ENCODE results near the gene SPRTN. TPM values are rescaled to one million over a fixed set of nuclear protein-coding genes. Genes with fewer than 3 reads are reported as not detected.

SPRTN gene
- total and polyA plus RNA-seq, 4 experiments from 2014 or later = 10.6 to 17.7 (median 15.8) TPM

DNA sequence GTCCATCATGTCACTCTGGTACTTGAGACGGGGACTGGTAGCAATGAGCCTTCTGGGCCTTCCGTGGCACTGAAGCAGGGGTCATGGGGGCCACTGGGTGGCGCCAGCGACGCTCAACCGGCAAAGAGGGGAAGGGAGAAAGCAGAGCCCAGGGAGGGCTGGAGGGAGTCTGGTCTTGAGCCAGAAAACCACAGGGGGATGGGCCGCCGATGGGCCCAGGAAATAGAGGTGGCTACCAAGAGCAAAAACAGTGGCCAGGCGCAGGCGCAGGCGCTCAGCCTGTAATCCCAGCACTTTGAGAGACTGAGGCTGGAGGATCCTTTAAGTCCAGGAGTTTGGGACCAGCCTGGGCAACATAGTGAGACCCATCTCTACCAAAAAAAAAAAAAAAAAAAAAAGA, 22.2 kb upstream of the SPRTN start:
- ChIA-PET POLR2A (ENCODE audit: partially characterized antibody) (interaction anchor here (1.6 kb wide), 1 partner anchor 48 kb away, joined by 3 read pairs; no protein-coding TSS in a partner anchor), CTCF (ENCODE audit: partially characterized antibody) (interaction anchor here (0.7 to 4.4 kb wide), 14 partner anchors 9 to 296 kb away, joined by 3 to 20 read pairs (median 4); partner anchors contain the start of genes EXOC8 and SPRTN)
- no peaks in the 10 kb centered on the region for H3K9me3 ChIP-seq (ENCODE audit: control insufficient read depth in 1 of 2, low read length in 2 of 2)
- intact Hi-C loops (cut with micrococcal nuclease) = loop anchor here (1.0 kb wide), 1 partner anchor 287 kb away; no protein-coding TSS in a partner anchor
- no peaks in the 10 kb centered on the region for H3K27me3 ChIP-seq (ENCODE audit: insufficient read depth, low read length)
- Mint-ChIP-seq H3K4me1 (no peaks in the 10 kb centered on the region), H3K4me3 (peak overlapping the region in 1 of 8 donors; percentile 26), H3K9me3 (peaks cover 0 to 2% (median 0%) of the 10 kb centered on the region in 8 donors), H3K27me3 (peaks cover 0 to 1% of the 10 kb centered on the region in 2 donors), H3K27ac (peak overlapping the region in 1 of 7 donors; percentile 19), H3K36me3 (no peaks in the 10 kb centered on the region)
- H3K4me1 ChIP-seq (ENCODE audit: insufficient read depth, low read length) = no peaks in the 10 kb centered on the region
- no peaks in the 10 kb centered on the region for H3K36me3 ChIP-seq (ENCODE audit: insufficient read depth, low read length)
- DNase-seq = peak in 4 of 5 donors; percentile 15 to 38 (median 18)
- no peak overlapping the region for H3K27ac ChIP-seq (ENCODE audit: low read depth, low read length)
- H3K4me3 ChIP-seq (ENCODE audit: low read length in 2 of 2) = no peak overlapping the region

DNA sequence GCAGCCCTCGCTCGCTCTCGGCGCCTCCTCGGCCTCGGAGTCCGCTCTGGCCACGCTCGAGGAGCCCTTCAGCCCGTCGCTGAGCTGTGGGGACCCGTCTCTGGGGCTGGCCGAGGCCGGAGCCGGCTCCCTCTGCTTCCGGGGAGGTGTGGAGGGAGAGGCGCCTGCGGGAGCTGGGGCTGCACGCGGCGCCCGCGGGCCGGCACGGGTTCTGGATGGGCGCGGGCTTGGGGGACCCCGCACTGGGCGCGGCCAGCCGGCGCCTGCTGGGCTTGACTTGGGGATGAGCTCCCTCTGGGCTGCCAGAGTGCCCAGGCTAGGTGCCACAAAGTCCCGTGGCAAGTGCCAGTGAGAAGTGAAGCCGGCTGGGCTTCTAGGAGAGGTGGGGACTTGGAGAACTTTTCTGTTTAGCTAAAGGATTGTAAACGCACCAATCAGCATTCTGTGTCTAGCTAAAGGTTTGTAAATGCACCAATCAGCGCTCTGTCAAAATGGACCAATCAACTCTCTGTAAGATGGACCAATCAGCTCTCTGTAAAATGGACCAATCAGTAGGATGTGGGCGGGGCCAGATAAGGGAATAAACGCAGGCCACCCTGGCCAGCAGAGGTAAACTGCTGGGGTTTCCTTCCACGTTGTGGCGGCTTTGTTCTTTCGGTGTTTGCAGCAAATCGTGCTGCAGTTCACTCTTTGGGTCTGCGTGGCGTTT, 20.6 kb upstream of the SPRTN start:
- Mint-ChIP-seq H3K36me3 (no peaks in the 10 kb centered on the region), H3K4me1 (no peaks in the 10 kb centered on the region), H3K27me3 (peaks cover 0 to 1% of the 10 kb centered on the region in 2 donors), H3K4me3 (no peak overlapping the region), H3K9me3 (peaks cover 0 to 2% (median 0%) of the 10 kb centered on the region in 8 donors), H3K27ac (no peak overlapping the region)
- intact Hi-C loops (cut with micrococcal nuclease) = no loop called here
- Histone ChIP-seq H3K4me1 (ENCODE audit: insufficient read depth, low read length) (no peaks in the 10 kb centered on the region), H3K9me3 (ENCODE audit: control insufficient read depth in 1 of 2, low read length in 2 of 2) (no peaks in the 10 kb centered on the region), H3K27ac (ENCODE audit: low read depth, low read length) (no peak overlapping the region), H3K27me3 (ENCODE audit: insufficient read depth, low read length) (no peaks in the 10 kb centered on the region), H3K36me3 (ENCODE audit: insufficient read depth, low read length) (no peaks in the 10 kb centered on the region), H3K4me3 (ENCODE audit: low read length in 2 of 2) (no peak overlapping the region)
- ChIA-PET CTCF (ENCODE audit: partially characterized antibody) (interaction anchor here (0.8 to 4.4 kb wide), 4 partner anchors 10 to 285 kb away, joined by 3 to 20 read pairs (median 8); partner anchors contain the start of genes EXOC8 and SPRTN), POLR2A (ENCODE audit: partially characterized antibody) (no interaction called here)
- DNase-seq = no peak

DNA sequence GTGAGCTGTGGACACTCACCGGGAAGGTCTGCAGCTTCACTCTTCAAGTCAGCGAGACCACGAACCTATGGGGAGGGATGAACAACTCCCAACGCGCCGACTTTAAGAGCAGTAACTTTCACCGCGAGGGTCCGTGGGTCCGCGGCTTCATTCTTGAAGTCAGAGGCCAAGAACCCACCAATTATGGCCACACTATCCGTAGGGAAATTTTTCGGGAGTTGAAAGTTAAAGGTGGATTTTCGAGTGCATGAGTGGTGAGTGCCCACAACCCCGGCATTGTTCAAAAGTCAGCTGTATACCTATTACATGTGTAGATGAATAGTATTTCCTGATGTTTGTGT, 20.1 kb upstream of the SPRTN start:
- no peak overlapping the region for H3K27ac Mint-ChIP-seq
- H3K4me1 Mint-ChIP-seq = no peaks in the 10 kb centered on the region
- intact Hi-C loops (cut with micrococcal nuclease) = no loop called here
- no peaks in the 10 kb centered on the region for H3K36me3 Mint-ChIP-seq
- Histone ChIP-seq H3K27ac (ENCODE audit: low read depth, low read length) (no peak overlapping the region), H3K4me3 (ENCODE audit: low read length in 2 of 2) (no peak overlapping the region), H3K4me1 (ENCODE audit: insufficient read depth, low read length) (no peaks in the 10 kb centered on the region), H3K36me3 (ENCODE audit: insufficient read depth, low read length) (no peaks in the 10 kb centered on the region), H3K27me3 (ENCODE audit: insufficient read depth, low read length) (no peaks in the 10 kb centered on the region), H3K9me3 (ENCODE audit: control insufficient read depth in 1 of 2, low read length in 2 of 2) (no peaks in the 10 kb centered on the region)
- POLR2A ChIA-PET (ENCODE audit: partially characterized antibody) = no interaction called here
- peaks cover 0 to 1% of the 10 kb centered on the region in 2 donors for H3K27me3 Mint-ChIP-seq
- no peak overlapping the region for H3K4me3 Mint-ChIP-seq
- no peak for DNase-seq
- peaks cover 0 to 2% (median 0%) of the 10 kb centered on the region in 8 donors for H3K9me3 Mint-ChIP-seq
- CTCF ChIA-PET (ENCODE audit: partially characterized antibody) = interaction anchor here (0.8 to 4.4 kb wide), 3 partner anchors 11 to 285 kb away, joined by 3 to 20 read pairs (median 12); partner anchors contain the start of genes EXOC8 and SPRTN

DNA sequence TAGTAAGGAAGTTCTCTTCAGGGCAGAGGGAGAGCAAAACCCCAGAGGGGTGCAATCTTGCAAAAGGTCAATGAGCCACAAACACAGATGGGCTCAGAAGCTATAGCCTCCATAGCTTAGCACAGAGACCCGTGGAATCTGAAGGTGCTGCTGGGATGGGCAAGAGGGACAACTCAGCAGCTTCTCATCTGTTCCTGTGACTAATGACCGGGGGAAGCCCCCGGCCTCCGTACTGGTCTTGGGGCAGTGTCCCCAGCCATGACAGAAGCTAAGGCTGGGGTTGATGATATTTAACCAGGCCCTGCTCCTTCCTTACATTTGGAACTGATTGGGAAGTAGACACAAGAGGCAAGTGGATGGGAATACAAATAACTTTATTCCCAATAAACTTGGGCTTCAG, 19.5 kb upstream of the SPRTN start:
- ChIA-PET CTCF (ENCODE audit: partially characterized antibody) (interaction anchor here (3.1 to 4.4 kb wide), 2 partner anchors 19 to 284 kb away, joined by 12 to 20 read pairs; partner anchors contain the start of genes EXOC8 and SPRTN), POLR2A (ENCODE audit: partially characterized antibody) (no interaction called here)
- no peaks in the 10 kb centered on the region for H3K27me3 ChIP-seq (ENCODE audit: insufficient read depth, low read length)
- H3K4me1 ChIP-seq (ENCODE audit: insufficient read depth, low read length) = no peaks in the 10 kb centered on the region
- peaks cover 0 to 2% (median 0%) of the 10 kb centered on the region in 8 donors for H3K9me3 Mint-ChIP-seq
- no peaks in the 10 kb centered on the region for H3K36me3 Mint-ChIP-seq
- no peak overlapping the region for H3K27ac Mint-ChIP-seq
- peaks cover 0 to 1% of the 10 kb centered on the region in 2 donors for H3K27me3 Mint-ChIP-seq
- H3K4me3 ChIP-seq (ENCODE audit: low read length in 2 of 2) = no peak overlapping the region
- no peaks in the 10 kb centered on the region for H3K36me3 ChIP-seq (ENCODE audit: insufficient read depth, low read length)
- intact Hi-C loops (cut with micrococcal nuclease) = no loop called here
- no peaks in the 10 kb centered on the region for H3K9me3 ChIP-seq (ENCODE audit: control insufficient read depth in 1 of 2, low read length in 2 of 2)
- no peak overlapping the region for H3K4me3 Mint-ChIP-seq
- no peaks in the 10 kb centered on the region for H3K4me1 Mint-ChIP-seq
- no peak for DNase-seq
- no peak overlapping the region for H3K27ac ChIP-seq (ENCODE audit: low read depth, low read length)

DNA sequence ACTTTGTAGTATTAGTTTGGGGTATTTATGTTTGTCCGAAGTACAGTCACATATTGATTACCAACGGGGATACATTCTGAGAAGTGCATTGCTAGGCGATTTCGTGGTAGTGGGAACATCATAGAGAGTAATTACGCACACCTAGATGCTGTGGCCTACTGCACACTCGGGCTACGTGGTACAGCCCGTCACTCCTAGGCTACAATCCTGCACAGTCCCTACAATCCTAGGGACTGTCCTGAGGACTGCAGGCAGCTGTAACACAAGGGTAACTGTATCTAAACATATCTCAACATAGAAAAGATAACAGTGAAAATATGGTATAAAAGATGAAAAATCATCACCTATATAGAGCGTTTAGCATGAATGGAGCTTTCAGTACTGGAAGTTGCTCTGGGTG, 19.0 kb upstream of the SPRTN start:
- no peak overlapping the region for H3K4me3 ChIP-seq (ENCODE audit: low read length in 2 of 2)
- H3K4me1 ChIP-seq (ENCODE audit: insufficient read depth, low read length) = no peaks in the 10 kb centered on the region
- H3K9me3 Mint-ChIP-seq = peaks cover 0 to 2% (median 0%) of the 10 kb centered on the region in 8 donors
- DNase-seq = no peak
- H3K36me3 ChIP-seq (ENCODE audit: insufficient read depth, low read length) = no peaks in the 10 kb centered on the region
- intact Hi-C loops (cut with micrococcal nuclease) = no loop called here
- no peaks in the 10 kb centered on the region for H3K9me3 ChIP-seq (ENCODE audit: control insufficient read depth in 1 of 2, low read length in 2 of 2)
- H3K27ac Mint-ChIP-seq = peak overlapping the region in 1 of 7 donors; percentile 88
- H3K27ac ChIP-seq (ENCODE audit: low read depth, low read length) = no peak overlapping the region
- H3K27me3 ChIP-seq (ENCODE audit: insufficient read depth, low read length) = no peaks in the 10 kb centered on the region
- no peaks in the 10 kb centered on the region for H3K4me1 Mint-ChIP-seq
- ChIA-PET POLR2A (ENCODE audit: partially characterized antibody) (no interaction called here), CTCF (ENCODE audit: partially characterized antibody) (interaction anchor here (3.1 kb wide), 1 partner anchor 18 kb away, joined by 12 read pairs; the partner anchor contains the start of genes EXOC8 and SPRTN)
- peaks cover 0 to 1% of the 10 kb centered on the region in 2 donors for H3K27me3 Mint-ChIP-seq
- H3K36me3 Mint-ChIP-seq = no peaks in the 10 kb centered on the region
- no peak overlapping the region for H3K4me3 Mint-ChIP-seq

DNA sequence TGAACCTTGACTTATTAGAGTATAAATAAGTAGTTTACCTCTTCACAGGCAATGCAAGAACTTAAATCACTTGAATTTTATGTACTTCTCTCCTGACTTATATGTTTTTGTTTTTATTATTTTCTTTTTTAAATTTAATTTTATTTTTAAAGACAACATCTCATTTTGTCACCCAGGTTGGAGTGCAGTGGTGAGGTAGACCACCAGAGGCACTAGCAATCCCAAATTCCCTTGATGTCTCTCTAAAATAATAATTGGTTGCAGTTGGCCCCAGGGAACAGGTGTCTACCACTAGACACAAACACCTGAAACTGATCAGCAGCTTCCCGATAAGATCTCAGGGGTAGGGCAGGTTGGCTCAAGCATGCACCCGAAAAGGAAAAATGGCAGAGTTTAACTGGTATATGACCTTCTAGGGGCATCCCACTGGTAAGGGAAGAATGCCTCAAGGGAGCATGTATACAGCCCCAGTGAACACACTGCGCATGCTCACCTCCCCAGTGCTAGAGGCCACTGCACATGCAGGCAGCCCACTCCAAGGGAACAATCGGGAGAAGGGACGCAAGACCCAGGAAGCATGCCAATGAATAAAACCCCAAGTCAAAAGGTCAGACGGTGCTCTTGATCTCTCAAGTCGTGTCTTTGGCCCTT, 15.1 kb upstream of the SPRTN start:
- Mint-ChIP-seq H3K9me3 (no peaks in the 10 kb centered on the region), H3K36me3 (no peaks in the 10 kb centered on the region), H3K27me3 (no peaks in the 10 kb centered on the region), H3K27ac (no peak overlapping the region), H3K4me3 (no peak overlapping the region), H3K4me1 (no peaks in the 10 kb centered on the region)
- Histone ChIP-seq H3K9me3 (ENCODE audit: control insufficient read depth in 1 of 2, low read length in 2 of 2) (no peaks in the 10 kb centered on the region), H3K4me3 (ENCODE audit: low read length in 2 of 2) (no peak overlapping the region), H3K27ac (ENCODE audit: low read depth, low read length) (no peak overlapping the region), H3K27me3 (ENCODE audit: insufficient read depth, low read length) (no peaks in the 10 kb centered on the region), H3K4me1 (ENCODE audit: insufficient read depth, low read length) (no peaks in the 10 kb centered on the region), H3K36me3 (ENCODE audit: insufficient read depth, low read length) (no peaks in the 10 kb centered on the region)
- no peak for DNase-seq
- ChIA-PET CTCF (ENCODE audit: partially characterized antibody) (no interaction called here), POLR2A (ENCODE audit: partially characterized antibody) (no interaction called here)
- intact Hi-C loops (cut with micrococcal nuclease) = no loop called here

DNA sequence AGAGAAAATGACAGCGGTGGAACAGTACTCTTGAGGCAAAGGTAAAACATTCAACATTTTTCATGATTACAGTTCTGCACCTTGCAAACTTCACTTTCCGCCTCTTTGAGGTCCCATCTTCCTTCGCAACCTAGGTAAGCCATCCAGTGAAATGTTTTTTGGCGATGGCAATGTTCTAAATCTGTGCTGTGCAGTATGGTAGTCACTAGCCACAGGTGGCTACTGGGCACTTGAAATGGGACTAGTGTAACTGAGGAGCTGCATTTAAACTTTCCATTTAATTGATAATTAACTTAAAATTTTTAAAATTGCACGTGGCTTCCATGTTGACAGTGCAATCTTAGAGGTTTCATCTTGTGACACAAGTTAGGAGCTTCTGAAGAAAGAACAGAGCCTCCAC, 13.4 kb upstream of the SPRTN start:
- no peak overlapping the region for H3K4me3 Mint-ChIP-seq
- POLR2A ChIA-PET (ENCODE audit: partially characterized antibody) = no interaction called here
- DNase-seq = no peak
- Histone ChIP-seq H3K27me3 (ENCODE audit: insufficient read depth, low read length) (no peaks in the 10 kb centered on the region), H3K9me3 (ENCODE audit: control insufficient read depth in 1 of 2, low read length in 2 of 2) (no peaks in the 10 kb centered on the region), H3K36me3 (ENCODE audit: insufficient read depth, low read length) (no peaks in the 10 kb centered on the region), H3K4me3 (ENCODE audit: low read length in 2 of 2) (no peak overlapping the region), H3K27ac (ENCODE audit: low read depth, low read length) (no peak overlapping the region), H3K4me1 (ENCODE audit: insufficient read depth, low read length) (no peaks in the 10 kb centered on the region)
- H3K9me3 Mint-ChIP-seq = no peaks in the 10 kb centered on the region
- H3K27ac Mint-ChIP-seq = no peak overlapping the region
- H3K27me3 Mint-ChIP-seq = no peaks in the 10 kb centered on the region
- intact Hi-C loops (cut with micrococcal nuclease) = no loop called here
- H3K4me1 Mint-ChIP-seq = peaks cover 3 to 10% (median 7%) of the 10 kb centered on the region in 4 donors
- no peaks in the 10 kb centered on the region for H3K36me3 Mint-ChIP-seq
- CTCF ChIA-PET (ENCODE audit: partially characterized antibody) = no interaction called here

Measured in CD4-positive, alpha-beta memory T cell (primary cell).